RWPE1 (cell line): Measurements from ENCODE around the gene SPATC1L.
"Not testable (repeated sequence)": the region's sequence is repeated elsewhere in the genome, so short reads cannot be mapped to it uniquely, and the experiment has no call there.

Experiments
- CTCF ChIA-PET: fragments of 350-600 bp; sonication (Branson Sonifier 250); formaldehyde crosslinking; extraction: SDS; loops from one replicate; lab custom pipeline; 2021; lab: Yijun Ruan, JAX
- POLR2A ChIA-PET: fragments of 400-600 bp; formaldehyde crosslinking; extraction: SDS; loops from one replicate; lab custom pipeline; 2020; ENCODE audit warnings: antibody characterized with exemption; ENCODE audit not compliant: low non-redundant PET; lab: Yijun Ruan, JAX
- DNase-seq: peaks from one replicate; pipeline ENCODE4 v3.0.0; 2012; ENCODE audit warnings: low spot score
- H3K27ac ChIP-seq: fragments of 450-650 bp; 2 replicates; pipeline ENCODE4 v1.5.1; 2017
- CTCF ChIP-seq: fragments of 450-650 bp; conservative IDR thresholded peaks from 2 replicates; pipeline ENCODE4 v1.5.1; 2017; ENCODE audit warnings: low read depth, mild to moderate bottlenecking

Gene SPATC1L

GRCh38 chr21:46207006-46207919, 23.0 kb upstream of the SPATC1L start:
- POLR2A ChIA-PET: no interaction called here
- DNase-seq: no peak
- H3K27ac ChIP-seq: peak overlapping the region; percentile 58
- CTCF ChIA-PET: interaction anchor here (0.5 to 0.6 kb wide), 2 partner anchors 11 to 17 kb away, joined by 3 read pairs; no protein-coding TSS in a partner anchor
- TF ChIP-seq CTCF: no peak

GRCh38 chr21:46206163-46207005, 22.1 kb upstream of the SPATC1L start:
- no peak for DNase-seq
- CTCF ChIA-PET: interaction anchor here (0.6 kb wide), 1 partner anchor 16 kb away, joined by 3 read pairs; no protein-coding TSS in a partner anchor
- H3K27ac ChIP-seq: peak overlapping the region; percentile 58
- POLR2A ChIA-PET: no interaction called here
- TF ChIP-seq CTCF: no peak

GRCh38 chr21:46205766-46206162, 21.5 kb upstream of the SPATC1L start:
- no peak for DNase-seq
- peak overlapping the region; percentile 58 for H3K27ac ChIP-seq
- TF ChIP-seq CTCF: no peak
- POLR2A ChIA-PET: no interaction called here
- CTCF ChIA-PET: no interaction called here

GRCh38 chr21:46205166-46205565, 20.9 kb upstream of the SPATC1L start:
- CTCF ChIA-PET: no interaction called here
- DNase-seq: no peak
- peak overlapping the region; percentile 58; the same call in 1 of the 2 replicates for H3K27ac ChIP-seq
- POLR2A ChIA-PET: no interaction called here
- TF ChIP-seq CTCF: no peak

DNA sequence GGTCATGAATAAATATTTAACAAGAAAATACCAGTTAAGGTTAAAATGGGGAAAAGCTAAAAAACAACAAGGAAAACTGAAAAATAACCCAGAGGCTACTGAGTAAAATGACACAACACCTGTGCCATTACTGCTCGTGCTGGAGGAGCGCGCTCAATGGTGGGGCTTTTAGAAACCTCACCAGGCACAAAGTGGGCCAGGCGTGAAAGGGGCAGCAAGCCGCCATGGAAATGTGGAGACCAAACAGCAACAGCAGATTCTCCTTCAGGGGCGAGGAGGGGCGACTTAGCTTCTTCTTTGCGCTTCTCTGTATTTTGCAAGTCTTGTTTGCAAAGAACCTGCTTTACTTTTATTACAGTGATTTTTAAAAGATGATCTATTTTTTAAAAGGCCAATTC, 18.9 kb upstream of the SPATC1L start:
- ChIA-PET POLR2A (no interaction called here), CTCF (interaction anchor here (0.7 kb wide), 1 partner anchor 49 kb away, joined by 3 read pairs; no protein-coding TSS in a partner anchor)
- no peak for TF ChIP-seq CTCF
- no peak for DNase-seq
- peak overlapping the region; percentile 18 for H3K27ac ChIP-seq

DNA sequence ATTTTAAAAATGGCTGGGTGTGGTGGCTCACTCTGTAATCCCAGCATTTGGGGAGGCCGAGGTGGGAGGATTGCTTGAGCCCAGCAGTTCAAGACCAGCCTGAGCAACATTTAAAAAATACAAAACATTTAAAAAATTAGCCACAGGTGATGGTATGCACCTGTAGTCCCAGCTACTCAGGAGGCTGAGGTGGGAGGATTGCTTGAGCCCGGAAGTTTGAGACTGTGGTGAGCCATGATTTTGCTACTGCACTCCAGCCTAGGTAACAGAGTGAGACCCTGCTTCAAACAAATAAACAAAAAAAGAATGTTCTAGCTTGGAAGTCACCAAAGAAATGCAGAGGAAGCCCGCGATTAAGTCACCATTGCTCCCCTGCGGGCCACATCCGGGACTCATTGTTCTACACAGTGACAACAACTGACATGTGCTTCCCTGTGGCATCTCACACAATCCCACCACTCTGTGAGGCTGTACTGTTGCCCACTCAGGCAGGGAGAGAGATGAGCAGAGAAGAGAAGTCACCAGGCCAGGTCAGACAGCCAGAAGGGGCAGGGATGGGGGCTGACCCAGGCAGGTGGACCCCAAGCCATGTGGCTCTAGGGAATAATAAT, 18.4 kb upstream of the SPATC1L start:
- no peak for TF ChIP-seq CTCF
- ChIA-PET POLR2A (no interaction called here), CTCF (no interaction called here)
- no peak for DNase-seq
- peak overlapping the region; percentile 18; the same call in 1 of the 2 replicates for H3K27ac ChIP-seq

DNA sequence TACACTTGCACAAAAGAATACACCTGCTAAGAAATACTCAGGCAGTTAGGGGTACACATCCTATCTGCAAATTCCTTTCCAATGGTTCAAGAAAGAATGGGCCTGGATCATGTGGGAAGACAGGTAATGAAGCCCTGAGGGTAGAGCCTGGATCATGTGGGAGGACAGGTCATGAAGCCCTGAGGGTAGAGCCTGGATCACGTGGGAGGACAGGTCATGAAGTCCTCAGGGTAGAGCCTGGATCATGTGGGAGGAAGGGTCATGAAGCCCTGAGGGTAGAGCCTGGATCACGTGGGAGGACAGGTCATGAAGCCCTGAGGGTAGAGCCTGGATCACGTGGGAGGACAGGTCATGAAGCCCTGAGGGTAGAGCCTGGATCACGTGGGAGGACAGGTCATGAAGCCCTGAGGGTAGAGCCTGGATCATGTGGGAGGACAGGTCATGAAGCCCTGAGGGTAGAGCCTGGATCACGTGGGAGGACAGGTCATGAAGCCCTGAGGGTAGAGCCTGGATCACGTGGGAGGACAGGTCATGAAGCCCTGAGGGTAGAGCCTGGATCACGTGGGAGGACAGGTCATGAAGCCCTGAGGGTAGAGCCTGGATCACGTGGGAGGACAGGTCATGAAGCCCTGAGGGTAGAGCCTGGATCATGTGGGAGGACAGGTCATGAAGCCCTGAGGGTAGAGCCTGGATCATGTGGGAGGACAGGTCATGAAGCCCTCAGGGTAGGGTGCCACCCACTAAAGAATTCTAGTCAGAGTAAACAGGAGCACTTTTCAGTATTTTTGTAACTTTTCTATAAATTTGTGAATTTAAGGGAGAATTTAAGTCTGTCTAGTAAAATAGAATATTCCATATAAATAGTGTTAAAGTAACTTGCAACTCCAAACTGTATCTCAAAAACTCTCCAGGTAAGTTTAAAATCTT, 16.9 kb upstream of the SPATC1L start:
- POLR2A ChIA-PET, H3K27ac ChIP-seq, DNase-seq, CTCF ChIA-PET: not testable (repeated sequence)
